Ramos (cell line): ENCODE data around the gene LRR1.
"Not testable (repeated sequence)": the region's sequence is repeated elsewhere in the genome, so short reads cannot be mapped to it uniquely, and the experiment has no call there.

Experiments used
- in situ Hi-C: fragments of 300-500 bp; cut with MboI; formaldehyde crosslinking; loops from one replicate; pipeline ENCODE4 v1.14.3; 2022; ENCODE audit warnings: low sequenced_read_pairs; ENCODE audit not compliant: unreplicated experiment

The LRR1 gene

GRCh38 chr14:49622022-49622607, 23.4 kb downstream of the LRR1 start:
- in situ Hi-C loops, result no loop called here

DNA sequence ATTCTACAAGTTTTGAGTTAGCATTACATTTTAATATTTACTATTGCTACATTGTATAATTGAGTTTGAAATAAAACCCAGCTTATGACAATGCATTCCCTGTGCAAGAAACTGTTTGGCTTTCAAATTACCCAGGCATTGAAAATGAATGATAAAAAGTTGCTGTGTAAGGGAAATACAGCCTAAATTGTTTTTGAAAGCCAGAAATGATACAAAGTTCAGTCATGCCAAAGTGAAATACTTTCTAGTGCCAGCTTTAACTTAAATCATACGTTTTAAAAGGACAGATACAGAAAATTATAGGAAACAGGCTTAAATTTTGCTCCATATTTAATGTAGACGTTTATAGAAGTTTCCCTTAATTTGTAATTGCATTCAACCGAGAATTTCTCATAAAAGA, 24.6 kb downstream of the LRR1 start:
- in situ Hi-C loops, result no loop called here

DNA sequence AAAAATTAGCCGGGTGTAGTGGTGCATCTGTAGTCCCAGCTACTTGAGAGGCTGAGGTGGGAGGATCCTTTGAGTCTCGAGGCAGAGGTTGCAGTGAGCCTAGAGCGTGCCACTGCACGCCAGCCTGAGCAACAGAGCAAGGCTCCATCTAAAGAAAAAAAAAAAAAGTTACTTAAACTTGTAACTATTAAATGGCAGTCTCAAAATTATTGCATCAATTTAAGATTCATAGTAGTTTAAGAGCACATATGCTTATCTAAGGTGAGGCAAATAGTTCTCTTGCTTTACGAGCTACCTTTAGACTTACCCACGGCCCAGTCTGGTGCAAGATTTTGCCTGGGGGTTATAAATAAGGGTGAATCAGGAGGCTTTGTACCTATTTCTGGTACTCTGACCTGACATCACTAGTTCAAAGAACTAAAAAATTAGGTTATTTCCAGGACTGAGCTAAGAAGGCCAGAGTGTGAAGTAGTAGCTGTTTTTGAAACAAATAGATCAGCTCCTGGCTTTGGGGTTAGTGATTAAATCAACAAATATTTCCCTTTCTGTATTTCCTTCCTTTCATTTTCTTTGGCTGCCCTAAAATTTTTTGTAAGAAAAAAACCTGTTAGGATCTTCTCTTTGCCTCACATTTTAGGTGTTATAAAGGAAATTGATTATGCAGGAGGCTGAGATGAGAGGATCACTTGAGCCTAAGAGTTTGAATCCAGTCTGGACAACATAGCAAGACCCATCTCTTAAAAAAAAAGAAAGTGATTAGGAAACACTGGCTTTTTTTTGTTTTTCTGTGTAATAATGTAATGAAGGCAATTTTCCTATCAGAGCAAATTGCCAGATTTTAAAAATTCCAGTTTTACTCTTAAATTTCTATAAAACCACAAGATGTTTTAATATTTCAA, 25.4 kb downstream of the LRR1 start:
- in situ Hi-C loops, result no loop called here

DNA sequence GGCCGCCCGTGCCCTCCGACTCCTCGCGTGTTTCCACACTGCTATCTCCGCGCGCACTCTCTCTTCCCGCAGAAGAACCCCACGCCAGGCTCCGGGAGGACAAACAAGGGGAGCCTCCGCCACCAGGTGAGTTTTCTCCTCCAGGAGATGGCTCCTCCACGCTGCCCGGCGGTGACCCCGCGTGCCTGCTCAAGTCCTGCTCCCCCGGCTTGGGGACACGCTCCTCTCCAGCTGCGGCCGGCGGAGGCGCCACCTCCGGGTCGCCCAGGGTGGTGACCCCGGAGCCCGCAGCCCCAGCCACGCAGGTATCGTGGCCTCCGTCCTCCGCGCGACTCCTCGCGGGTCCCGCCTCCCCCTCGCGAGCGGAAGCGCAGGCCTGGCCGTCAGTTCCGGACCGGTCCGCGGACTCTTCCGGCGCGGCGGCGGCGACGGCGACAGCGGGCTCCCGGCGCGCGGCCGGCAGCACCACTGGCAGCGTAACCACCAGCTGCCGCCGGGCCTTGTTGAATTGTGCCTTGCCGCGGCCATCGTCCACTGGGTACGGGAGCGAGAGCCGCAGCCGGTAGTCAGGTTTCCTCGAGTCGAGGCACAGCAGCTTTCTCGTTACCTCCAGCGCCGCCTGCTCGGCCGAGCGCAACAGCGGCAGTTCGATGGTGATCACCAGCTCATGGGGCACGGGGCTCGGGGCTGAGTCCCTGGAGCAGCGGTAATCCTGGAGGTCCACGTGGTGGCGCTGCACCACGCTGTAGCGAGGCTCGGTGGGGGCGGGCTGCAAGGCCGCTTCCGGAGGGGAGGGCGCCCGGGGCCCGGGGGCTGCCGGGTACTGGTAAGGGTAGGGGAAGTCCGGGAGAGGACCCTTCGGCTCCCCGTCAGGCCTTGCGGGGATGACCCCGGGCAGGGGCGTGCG, 35.2 kb downstream of the LRR1 start:
- in situ Hi-C loops, result loop anchor here (10.0 to 25.0 kb wide), 2 partner anchors 221 to 478 kb away; partner anchors contain the start of genes NEMF and VCPKMT

DNA sequence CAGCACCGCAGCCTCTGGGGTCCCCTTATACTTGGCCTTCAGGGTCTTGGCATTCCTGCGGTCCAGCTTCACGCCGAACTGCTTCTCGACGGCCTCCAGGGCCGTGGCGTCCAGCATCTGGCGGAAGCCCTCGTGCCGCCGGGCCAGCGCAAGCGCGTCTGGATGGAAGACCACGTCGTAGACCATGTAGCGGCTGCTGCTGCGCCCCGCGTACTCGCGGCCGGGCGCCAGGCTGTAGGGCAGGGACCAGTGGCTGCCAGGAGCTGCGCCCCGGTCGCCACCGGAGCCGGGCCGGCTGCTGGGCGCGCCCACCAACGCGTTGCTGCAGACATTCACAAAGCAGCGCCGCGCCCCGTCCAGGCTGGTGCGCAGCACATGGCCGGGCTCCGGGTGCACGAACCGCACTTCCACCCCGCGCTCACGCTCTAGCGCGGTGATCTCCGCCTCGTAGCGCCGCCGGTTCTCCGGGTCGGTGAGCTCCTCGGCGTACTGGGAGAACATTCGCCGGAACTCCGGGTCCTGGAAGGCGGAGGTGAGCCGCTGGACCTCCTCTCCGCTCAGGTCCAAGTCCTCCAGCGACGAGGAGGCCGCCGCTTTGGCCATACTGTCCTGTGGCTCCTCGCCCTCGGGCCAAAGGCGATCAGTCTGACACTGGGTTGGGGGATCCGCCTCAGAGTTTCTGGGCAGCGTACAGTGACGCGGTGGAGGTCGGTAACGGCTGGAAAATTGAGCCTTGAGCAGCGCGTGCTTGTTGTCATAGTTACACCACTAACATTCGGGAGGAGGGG, 36.0 kb downstream of the LRR1 start, which contains the start of gene DNAAF2:
TSS of gene DNAAF2 (minus strand) at position 698 of the 788 bp plus-strand sequence. CDS start at position 603, 95 bp downstream.
- in situ Hi-C loops, result loop anchor here (10.0 to 25.0 kb wide), 2 partner anchors 220 to 478 kb away; partner anchors contain the start of genes NEMF and VCPKMT

DNA sequence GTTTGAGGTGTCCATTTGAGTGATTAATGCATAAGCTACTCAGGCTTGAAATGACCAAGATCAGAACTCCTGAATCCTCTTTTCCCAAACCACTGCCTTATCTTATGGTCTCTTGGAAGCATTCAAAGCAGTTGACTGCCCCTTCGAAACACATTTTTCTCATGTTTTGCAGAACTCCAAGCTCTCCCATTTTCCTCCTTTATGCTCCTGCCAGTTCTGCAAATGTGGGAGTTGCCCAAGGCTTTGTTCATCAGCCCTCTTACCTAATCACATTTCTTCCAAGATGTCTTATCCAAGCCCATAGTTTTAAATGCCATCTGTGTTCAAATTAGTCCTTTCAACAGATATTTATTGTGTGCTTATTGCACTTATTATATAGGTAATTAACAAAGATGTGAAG, 38.1 kb downstream of the LRR1 start:
- in situ Hi-C loops, result loop anchor here (10.0 to 25.0 kb wide), 2 partner anchors 218 to 475 kb away; partner anchors contain the start of genes NEMF and VCPKMT

DNA sequence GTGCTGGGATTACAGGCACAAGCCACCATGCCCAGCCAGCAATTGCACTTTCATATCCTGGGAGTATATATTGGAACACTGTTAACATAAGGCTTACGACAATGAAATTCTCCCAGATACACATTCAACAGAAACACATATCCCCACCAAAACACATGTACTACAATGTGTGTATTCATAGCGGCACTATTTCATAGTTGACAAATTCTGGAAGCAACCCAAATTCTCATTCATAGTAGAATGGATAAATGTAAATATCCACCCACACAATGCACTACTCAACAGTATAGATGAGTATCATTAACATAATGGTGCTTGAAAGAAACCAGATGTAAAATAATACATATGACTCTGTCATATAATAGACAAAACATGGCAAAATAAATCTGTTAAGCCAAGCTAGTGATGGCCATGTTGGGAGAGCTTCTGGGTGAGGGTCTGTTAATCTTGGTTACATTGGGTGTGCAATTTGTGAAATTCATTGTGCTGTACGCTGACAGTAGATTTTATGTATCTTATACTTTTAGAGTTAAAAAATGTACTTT, 38.9 kb downstream of the LRR1 start:
- in situ Hi-C loops, result loop anchor here (10.0 to 25.0 kb wide), 2 partner anchors 217 to 475 kb away; partner anchors contain the start of genes NEMF and VCPKMT

DNA sequence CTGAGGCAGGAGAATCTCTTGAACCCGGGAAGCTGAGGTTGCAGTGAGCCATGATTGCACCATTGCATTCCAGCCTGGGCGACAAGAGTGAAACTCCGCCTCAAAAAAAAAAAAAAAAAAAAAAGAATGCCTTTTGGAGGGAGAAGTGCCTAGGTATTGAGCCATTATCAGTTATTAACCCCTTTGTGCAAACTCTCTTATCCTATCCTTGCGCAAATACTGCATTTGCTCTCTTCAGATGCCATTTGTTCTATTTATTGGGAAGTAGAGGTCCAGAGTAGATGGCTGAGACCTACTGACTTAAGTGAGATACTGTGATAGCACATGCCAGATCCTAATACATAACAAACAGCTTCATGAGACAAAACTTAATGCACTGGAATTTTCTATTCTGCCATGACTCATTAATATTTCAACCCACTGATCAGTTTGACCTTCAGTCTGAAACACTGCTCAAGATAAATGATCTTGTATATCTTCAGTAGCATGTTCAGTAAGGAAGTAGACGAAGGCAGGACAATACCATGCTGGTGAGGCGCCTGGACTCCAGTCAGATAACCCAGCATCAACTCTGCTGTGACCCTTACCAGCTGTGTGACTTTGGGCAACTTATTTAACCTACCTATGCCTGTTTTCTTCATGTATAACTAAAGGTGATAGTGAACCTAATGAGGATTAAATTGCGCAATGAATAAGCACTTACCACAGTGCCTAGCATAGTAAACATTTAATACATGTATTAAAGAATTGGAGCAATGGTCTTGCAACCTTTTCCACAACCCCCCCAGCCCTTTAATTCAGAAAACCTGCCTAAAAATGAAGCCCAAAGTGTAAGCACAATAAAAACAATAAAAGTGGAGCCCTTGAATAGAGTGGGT, 42.0 kb downstream of the LRR1 start:
- in situ Hi-C loops, result loop anchor here (25.0 kb wide), 1 partner anchor 472 kb away; the partner anchor contains the start of gene VCPKMT

GRCh38 chr14:49641697-49642129, 43.0 kb downstream of the LRR1 start:
- in situ Hi-C loops, result loop anchor here (25.0 kb wide), 1 partner anchor 471 kb away; the partner anchor contains the start of gene VCPKMT

DNA sequence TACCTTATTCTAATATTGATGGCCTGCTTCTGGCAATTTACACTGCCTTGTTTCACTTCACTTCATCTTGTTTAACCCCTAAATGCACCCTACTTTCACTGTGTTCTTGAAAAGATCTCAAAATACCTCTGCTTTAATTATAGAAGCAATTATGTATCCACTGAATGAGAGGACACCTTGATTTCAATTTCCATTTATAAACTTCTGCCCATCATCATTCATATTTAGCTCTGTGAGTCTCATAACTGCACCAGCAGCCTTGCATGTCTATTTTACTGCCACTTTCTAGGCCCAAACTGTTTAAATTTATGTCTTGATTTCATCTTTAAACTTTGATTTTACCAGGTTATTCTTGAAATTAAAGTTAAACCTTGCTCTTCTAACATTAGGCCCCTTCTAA, 43.4 kb downstream of the LRR1 start:
- in situ Hi-C loops, result loop anchor here (25.0 kb wide), 1 partner anchor 470 kb away; the partner anchor contains the start of gene VCPKMT

DNA sequence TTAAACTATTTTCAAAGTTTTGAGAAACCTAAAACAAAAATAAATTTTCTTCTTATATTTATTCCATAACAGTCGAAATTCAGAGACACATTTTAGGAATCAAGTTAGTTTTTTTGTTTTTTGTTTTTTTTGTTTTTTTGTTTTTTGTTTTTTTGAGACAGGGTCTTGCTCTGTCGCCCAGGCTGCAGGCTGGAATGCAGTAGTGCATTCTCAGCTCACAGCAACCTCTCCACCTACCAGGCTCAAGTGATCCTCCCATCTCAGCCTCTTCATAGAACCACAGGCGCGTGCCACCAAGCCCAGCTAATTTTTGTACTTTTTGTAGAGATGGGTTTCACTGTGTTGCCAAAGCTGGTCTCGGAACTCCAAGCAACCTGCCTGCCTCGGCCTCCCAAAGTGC, 54.8 kb downstream of the LRR1 start:
- in situ Hi-C loops, result no loop called here

- in situ Hi-C loops, result no loop called here
Measured at GRCh38 chr14:49654511-49654910, 55.8 kb downstream of the LRR1 start.

- in situ Hi-C loops, result not testable (repeated sequence)
Measured at GRCh38 chr14:49657500-49657899, 58.8 kb downstream of the LRR1 start.

DNA sequence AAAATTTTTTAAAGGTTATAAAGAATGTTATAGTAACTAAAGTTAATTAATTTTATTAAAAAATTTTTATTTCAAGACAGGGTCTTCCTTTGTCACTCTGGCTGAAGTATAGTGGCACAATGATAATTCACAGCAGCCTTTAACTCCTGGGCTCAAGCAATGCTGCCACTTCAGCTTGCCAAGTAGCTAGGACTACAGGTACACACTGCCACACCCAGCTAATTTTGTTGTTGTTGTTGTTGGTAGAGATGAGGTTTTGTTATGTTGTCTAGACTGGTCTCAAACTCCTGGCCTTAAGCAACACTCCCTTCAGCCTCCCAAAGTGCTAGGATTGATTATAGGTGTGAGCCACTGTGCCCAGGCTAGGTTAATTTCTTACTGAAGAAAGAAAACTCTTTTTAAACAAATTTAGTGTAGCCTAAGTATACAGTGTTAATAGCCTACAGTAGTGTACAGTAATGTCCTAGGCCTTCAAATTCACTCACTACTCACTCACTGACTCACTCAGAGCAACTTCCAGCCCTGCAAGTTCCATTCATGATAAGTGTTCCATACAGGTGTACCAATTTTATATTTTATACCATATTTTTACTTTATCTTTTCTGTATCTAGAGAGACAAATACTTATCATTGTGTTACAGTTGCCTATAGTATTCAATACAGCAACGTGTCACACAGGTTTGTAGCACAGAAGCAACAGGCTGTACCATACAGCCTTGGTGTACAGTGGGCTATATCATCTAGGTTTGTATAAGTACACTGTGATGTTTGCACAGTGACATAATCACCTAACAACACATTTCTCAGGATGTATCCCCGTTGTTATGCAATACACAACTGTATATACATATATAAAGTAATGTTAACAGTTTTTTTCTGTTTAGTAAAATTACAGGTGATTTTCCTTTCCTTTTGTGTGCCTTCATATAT, 61.1 kb downstream of the LRR1 start:
- in situ Hi-C loops, result no loop called here
